MCF 10A (cell line): ENCODE results near the gene MCOLN2. TPM values are rescaled to one million over a fixed set of nuclear protein-coding genes. Genes with fewer than 3 reads are reported as not detected.

ENCODE experiments used
- BruUV-seq: library from RNA; stranded (reverse); fragments of 400-500 nt; replicated peaks from 2 replicates; lab custom pipeline; 2021; lab: Mats Ljungman, UMichigan
- CTCF ChIA-PET: fragments of 300-600 bp; sonication (Branson Sonifier 250); formaldehyde crosslinking; extraction: SDS; loops from one replicate; lab custom pipeline; 2021; ENCODE audit warnings: antibody characterized with exemption, inconsistent platforms; lab: Yijun Ruan, JAX
- POLR2A ChIA-PET: fragments of 300-600, 350-650 bp; sonication (Branson Sonifier 250); formaldehyde crosslinking; extraction: SDS; loops from one replicate; lab custom pipeline; 2020; ENCODE audit warnings: antibody characterized with exemption, inconsistent platforms; lab: Yijun Ruan, JAX
- DNase-seq: peaks from one replicate; pipeline ENCODE4 v3.0.0-alpha.2; 2018; ENCODE audit not compliant: unreplicated experiment
- H3K27ac Mint-ChIP-seq: one replicate; pipeline ENCODE4 v1.8.0; 2022; ENCODE audit warnings: mild to moderate bottlenecking, low read depth, mixed read lengths; ENCODE audit not compliant: unreplicated experiment
- H3K27me3 Mint-ChIP-seq: one replicate; pipeline ENCODE4 v1.8.0; 2022; ENCODE audit warnings: mixed read lengths; ENCODE audit not compliant: insufficient read depth, unreplicated experiment
- H3K36me3 Mint-ChIP-seq: one replicate; pipeline ENCODE4 v1.8.0; 2022; ENCODE audit warnings: mild to moderate bottlenecking, moderate library complexity, mixed read lengths; ENCODE audit not compliant: insufficient read depth, unreplicated experiment
- H3K4me1 Mint-ChIP-seq: one replicate; pipeline ENCODE4 v1.8.0; 2022; ENCODE audit warnings: mixed read lengths; ENCODE audit not compliant: insufficient read depth, unreplicated experiment
- H3K4me3 Mint-ChIP-seq: one replicate; pipeline ENCODE4 v1.8.0; 2022; ENCODE audit warnings: mild to moderate bottlenecking, moderate library complexity, mixed read lengths; ENCODE audit not compliant: unreplicated experiment
- H3K9me3 Mint-ChIP-seq: one replicate; pipeline ENCODE4 v1.8.0; 2022; ENCODE audit warnings: mixed read lengths; ENCODE audit not compliant: unreplicated experiment
- intact Hi-C: fragments of 100-400 bp; cut with micrococcal nuclease; formaldehyde crosslinking; loops from 2 replicates; pipeline ENCODE4 v1.14.1; 2022
- total RNA-seq: library from RNA; stranded (reverse); gene quantifications from 2 replicates; pipeline ENCODE4 v1.2.3, GENCODE V29; 2022
- TF ChIP-seq, protein P1 (sequence below): fragments of 200-600 bp; IDR thresholded peaks from one replicate; pipeline ENCODE4 v1.8.0; 2022; ENCODE audit warnings: antibody characterized with exemption, mild to moderate bottlenecking; ENCODE audit not compliant: unreplicated experiment

Gene MCOLN2
- total RNA-seq, 1 experiment from 2014 or later = 3.0 TPM

DNA sequence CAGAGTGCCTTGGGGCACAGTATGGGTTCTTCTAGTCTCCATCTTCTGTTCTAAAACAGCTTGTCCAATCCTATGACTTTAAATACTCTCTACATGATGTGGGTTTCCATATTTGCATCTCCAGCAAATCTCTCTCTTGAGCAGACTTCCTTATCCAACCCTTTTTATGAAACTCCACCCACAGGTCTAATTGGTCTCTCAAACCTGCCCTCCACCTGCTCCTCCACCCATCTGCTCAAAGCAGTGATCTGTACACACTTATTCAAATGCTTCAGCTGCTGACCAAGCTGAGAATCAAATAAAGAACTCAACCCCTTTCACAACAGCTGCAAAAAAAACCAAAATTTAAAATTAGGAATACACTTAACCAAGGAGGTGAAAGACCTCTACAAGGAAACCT lies 11.5 kb downstream of the MCOLN2 start:
- no peaks in the 10 kb centered on the region for H3K4me1 Mint-ChIP-seq
- POLR2A ChIA-PET = no interaction called here
- DNase-seq = no peak
- intact Hi-C loops = no loop called here
- CTCF ChIA-PET = no interaction called here
- TF ChIP-seq, protein P1, sequence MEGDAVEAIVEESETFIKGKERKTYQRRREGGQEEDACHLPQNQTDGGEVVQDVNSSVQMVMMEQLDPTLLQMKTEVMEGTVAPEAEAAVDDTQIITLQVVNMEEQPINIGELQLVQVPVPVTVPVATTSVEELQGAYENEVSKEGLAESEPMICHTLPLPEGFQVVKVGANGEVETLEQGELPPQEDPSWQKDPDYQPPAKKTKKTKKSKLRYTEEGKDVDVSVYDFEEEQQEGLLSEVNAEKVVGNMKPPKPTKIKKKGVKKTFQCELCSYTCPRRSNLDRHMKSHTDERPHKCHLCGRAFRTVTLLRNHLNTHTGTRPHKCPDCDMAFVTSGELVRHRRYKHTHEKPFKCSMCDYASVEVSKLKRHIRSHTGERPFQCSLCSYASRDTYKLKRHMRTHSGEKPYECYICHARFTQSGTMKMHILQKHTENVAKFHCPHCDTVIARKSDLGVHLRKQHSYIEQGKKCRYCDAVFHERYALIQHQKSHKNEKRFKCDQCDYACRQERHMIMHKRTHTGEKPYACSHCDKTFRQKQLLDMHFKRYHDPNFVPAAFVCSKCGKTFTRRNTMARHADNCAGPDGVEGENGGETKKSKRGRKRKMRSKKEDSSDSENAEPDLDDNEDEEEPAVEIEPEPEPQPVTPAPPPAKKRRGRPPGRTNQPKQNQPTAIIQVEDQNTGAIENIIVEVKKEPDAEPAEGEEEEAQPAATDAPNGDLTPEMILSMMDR = no peak
- no TSS peak for BruUV-seq
- H3K4me3 Mint-ChIP-seq = no peak overlapping the region
- peaks cover 6% of the 10 kb centered on the region for H3K36me3 Mint-ChIP-seq
- no peaks in the 10 kb centered on the region for H3K9me3 Mint-ChIP-seq
- H3K27ac Mint-ChIP-seq = no peak overlapping the region
- H3K27me3 Mint-ChIP-seq = no peaks in the 10 kb centered on the region

DNA sequence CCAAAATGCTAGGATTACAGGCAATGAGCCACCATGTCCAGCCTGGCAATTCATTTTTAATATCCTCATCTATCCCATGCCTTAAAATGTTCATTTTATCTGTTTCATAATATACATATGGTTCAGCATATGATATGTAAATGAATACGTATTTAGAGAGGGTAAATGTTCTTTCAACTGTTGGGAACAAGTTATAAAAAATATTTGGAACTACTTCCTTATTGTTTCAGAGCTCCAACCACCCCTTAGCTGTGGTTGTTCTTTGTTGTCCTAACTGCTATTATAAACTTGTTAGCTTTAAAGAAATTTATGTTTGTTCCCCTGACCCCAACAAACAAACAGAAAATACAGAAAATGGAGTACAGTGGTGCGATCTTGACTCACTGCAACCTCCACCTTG lies 14.5 kb downstream of the MCOLN2 start:
- POLR2A ChIA-PET = interaction anchor here (0.7 kb wide), 1 partner anchor 10 kb away, joined by 3 read pairs; no protein-coding TSS in a partner anchor
- no TSS peak for BruUV-seq
- CTCF ChIA-PET = no interaction called here
- intact Hi-C loops = no loop called here
- no peak for DNase-seq
- no peaks in the 10 kb centered on the region for H3K4me1 Mint-ChIP-seq
- H3K36me3 Mint-ChIP-seq = no peaks in the 10 kb centered on the region
- H3K4me3 Mint-ChIP-seq = no peak overlapping the region
- peaks cover 3% of the 10 kb centered on the region for H3K9me3 Mint-ChIP-seq
- H3K27ac Mint-ChIP-seq = no peak overlapping the region
- TF ChIP-seq, protein P1 = no peak
- H3K27me3 Mint-ChIP-seq = no peaks in the 10 kb centered on the region

DNA sequence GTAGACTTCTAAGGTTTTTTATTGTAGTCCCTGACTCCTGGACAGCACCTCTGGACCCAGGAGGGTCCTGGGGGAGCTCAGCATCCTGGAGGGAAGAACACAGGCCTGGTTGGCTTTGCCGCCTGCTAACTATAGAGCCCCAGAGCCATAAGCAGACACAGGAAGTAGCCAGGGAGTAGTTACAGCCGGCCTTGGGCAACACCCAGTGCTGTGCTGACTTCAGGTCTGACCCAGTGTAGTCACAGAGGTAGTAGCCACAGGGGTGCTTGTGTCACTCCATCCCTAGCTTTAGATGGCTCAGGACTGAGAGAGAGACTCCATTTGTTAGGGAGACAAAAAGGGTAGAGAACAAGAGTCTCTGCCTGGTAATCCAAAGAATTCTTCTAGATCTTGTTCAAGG lies 21.9 kb downstream of the MCOLN2 start:
- DNase-seq = no peak
- peaks cover 8% of the 10 kb centered on the region for H3K4me1 Mint-ChIP-seq
- CTCF ChIA-PET = interaction anchor here (0.7 to 0.8 kb wide), 2 partner anchors 280 to 458 kb away, joined by 3 read pairs; no protein-coding TSS in a partner anchor

DNA sequence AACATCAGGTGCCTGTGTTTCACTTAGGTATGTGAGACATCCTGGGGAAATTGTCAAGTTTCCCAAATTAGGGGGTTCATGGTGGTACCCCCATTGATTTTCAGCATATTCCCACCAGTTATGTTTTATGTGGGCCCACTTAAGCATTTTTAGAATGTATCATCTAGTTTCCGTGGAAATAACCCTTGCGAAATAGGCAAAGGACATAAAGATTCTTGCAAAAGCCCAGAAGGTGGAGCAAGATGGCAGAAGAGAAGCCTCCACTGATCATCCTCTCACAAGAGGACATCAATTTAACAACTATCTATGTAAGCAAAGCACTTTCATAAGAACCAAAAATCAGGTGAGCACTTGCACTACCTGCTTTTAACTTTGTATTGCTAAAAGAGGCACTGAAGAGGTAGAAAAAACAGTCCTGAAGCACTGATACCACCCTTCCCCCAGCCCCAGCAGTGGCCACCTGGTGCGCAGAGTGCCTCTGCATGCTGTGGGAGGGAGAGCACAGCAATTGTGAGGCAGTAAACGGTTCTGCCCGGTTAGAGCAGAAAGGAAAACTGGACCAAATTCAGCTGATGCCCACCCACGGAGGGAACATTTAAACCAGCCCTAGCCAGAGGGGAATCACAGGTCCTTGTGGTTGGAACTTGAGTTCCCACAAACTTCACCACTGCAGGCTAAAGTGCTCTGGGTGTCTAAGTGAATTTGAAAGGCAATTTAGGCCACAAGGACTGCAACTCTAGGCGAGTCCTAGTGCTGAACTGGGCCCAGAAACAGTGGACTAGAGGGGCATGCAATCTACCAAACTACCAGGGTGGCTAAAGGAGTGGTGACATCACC lies 23.2 kb downstream of the MCOLN2 start:
- Mint-ChIP-seq H3K9me3 (peaks cover 10% of the 10 kb centered on the region), H3K36me3 (no peaks in the 10 kb centered on the region), H3K4me3 (no peak overlapping the region), H3K27ac (no peak overlapping the region), H3K27me3 (no peaks in the 10 kb centered on the region), H3K4me1 (peaks cover 8% of the 10 kb centered on the region)
- ChIA-PET CTCF (interaction anchor here (1.8 kb wide), 1 partner anchor 281 kb away, joined by 5 read pairs; no protein-coding TSS in a partner anchor), POLR2A (no interaction called here)
- TF ChIP-seq, protein P1 = no peak
- intact Hi-C loops = no loop called here
- no TSS peak for BruUV-seq
- DNase-seq = peak; percentile 52

More for the DNA sequence above, 21.9 kb downstream of the MCOLN2 start:
- no peak overlapping the region for H3K27ac Mint-ChIP-seq
- intact Hi-C loops = no loop called here
- TF ChIP-seq, protein P1 = no peak
- H3K27me3 Mint-ChIP-seq = no peaks in the 10 kb centered on the region
- H3K9me3 Mint-ChIP-seq = peaks cover 10% of the 10 kb centered on the region
- POLR2A ChIA-PET = no interaction called here
- no peaks in the 10 kb centered on the region for H3K36me3 Mint-ChIP-seq
- no TSS peak for BruUV-seq
- no peak overlapping the region for H3K4me3 Mint-ChIP-seq
